GM12892 (cell line): Measurements from ENCODE around the gene GRIP2.

Experiments used
- POLR2A ChIP-seq: IDR thresholded peaks from 2 replicates; pipeline ENCODE4 v1.6.1; 2011; ENCODE audit warnings: low read depth, low read length, control low read depth
- POLR2AphosphoS5 ChIP-seq: IDR thresholded peaks from 2 replicates; pipeline ENCODE4 v1.6.1; 2011; ENCODE audit warnings: low read depth, low read length, control low read depth

DNA sequence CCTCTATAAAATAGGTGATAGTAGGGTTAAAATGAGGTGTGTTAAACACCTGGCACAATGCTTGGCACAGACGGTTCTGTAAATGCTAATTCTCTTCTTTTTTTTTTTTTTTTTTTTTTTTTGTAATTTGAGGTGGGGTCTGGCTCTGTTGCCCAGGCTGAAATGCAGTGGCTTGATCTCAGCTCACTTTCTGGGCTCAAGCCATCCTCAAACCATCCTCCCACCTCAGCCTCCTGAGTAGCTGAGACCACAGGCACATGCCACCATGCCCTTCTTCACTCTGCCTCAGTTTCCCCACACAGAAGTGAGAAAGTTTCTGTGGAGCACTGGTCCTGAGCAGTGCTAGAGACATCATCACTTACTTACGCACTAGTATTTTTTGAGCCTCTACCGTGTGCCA lies 80.4 kb downstream of the GRIP2 start:
- TF ChIP-seq POLR2A = no peak
- TF ChIP-seq POLR2AphosphoS5 = no peak
